Left ventricle myocardium inferior (tissue), 1 donor: ENCODE measurements around the gene NR3C2. TPM values are rescaled to one million over a fixed set of nuclear protein-coding genes. Genes with fewer than 3 reads are reported as not detected.

Experiments
- DNase-seq: peaks from one replicate; pipeline ENCODE4 v3.0.0-alpha.2; 2020
- H3K27ac ChIP-seq: fragments of 200-600 bp; replicated peaks from 2 replicates; pipeline ENCODE4 v1.8.0; 2021
- H3K27me3 ChIP-seq: fragments of 200-600 bp; 2 replicates; pipeline ENCODE4 v1.8.0; 2021; ENCODE audit warnings: low read depth
- H3K36me3 ChIP-seq: fragments of 200-600 bp; 2 replicates; pipeline ENCODE4 v1.8.0; 2021
- H3K4me1 ChIP-seq: fragments of 200-600 bp; 2 replicates; pipeline ENCODE4 v1.8.0; 2021
- H3K4me3 ChIP-seq: fragments of 200-600 bp; 2 replicates; pipeline ENCODE4 v1.8.0; 2021; ENCODE audit warnings: mild to moderate bottlenecking, moderate library complexity
- H3K9me3 ChIP-seq: fragments of 200-600 bp; replicated peaks from 2 replicates; pipeline ENCODE4 v1.8.0; 2021
- CTCF ChIP-seq: fragments of 200-600 bp; IDR thresholded peaks from 2 replicates; pipeline ENCODE4 v1.8.0; 2021; ENCODE audit warnings: antibody characterized with exemption, mild to moderate bottlenecking, borderline replicate concordance
- intact Hi-C: fragments of 100-400 bp; cut with micrococcal nuclease; formaldehyde crosslinking; loops from one replicate; pipeline ENCODE4 v1.11.0; 2022
- total RNA-seq: library from RNA; stranded (reverse); fragmentation: NEBNext Ultra II Directional; extraction: Animal tissue kit (Norgen Biotek cat#: 25700); gene quantifications from one replicate; pipeline ENCODE4 v1.2.1, GENCODE V29; 2021
- donor health status: DM: no; HTN: yes; CAD: no; lungs with severe emphysema.

NR3C2 gene
- total RNA-seq, 1 donor from 2014 or later = 23.9 TPM

GRCh38 chr4:148238811-148239493 is 203.3 kb downstream of the NR3C2 start:
- Histone ChIP-seq H3K27me3 (no peaks in the 10 kb centered on the region), H3K9me3 (no peaks in the 10 kb centered on the region), H3K36me3 (no peaks in the 10 kb centered on the region), H3K27ac (peak overlapping the region; percentile 13), H3K4me3 (no peak overlapping the region), H3K4me1 (peaks cover 39% of the 10 kb centered on the region)
- no peak for TF ChIP-seq CTCF
- no peak for DNase-seq
- intact Hi-C loops = no loop called here

- DNase-seq = no peak
- H3K27ac ChIP-seq = no peak overlapping the region
- H3K4me1 ChIP-seq = peaks cover 39% of the 10 kb centered on the region
- no peaks in the 10 kb centered on the region for H3K36me3 ChIP-seq
- H3K27me3 ChIP-seq = no peaks in the 10 kb centered on the region
- TF ChIP-seq CTCF = no peak
- no peak overlapping the region for H3K4me3 ChIP-seq
- H3K9me3 ChIP-seq = no peaks in the 10 kb centered on the region
- intact Hi-C loops = no loop called here
Observed at GRCh38 chr4:148238086-148238485, 204.1 kb downstream of the NR3C2 start.

GRCh38 chr4:148235809-148236208 is 206.4 kb downstream of the NR3C2 start:
- Histone ChIP-seq H3K36me3 (no peaks in the 10 kb centered on the region), H3K4me3 (no peak overlapping the region), H3K27ac (no peak overlapping the region), H3K27me3 (no peaks in the 10 kb centered on the region), H3K9me3 (no peaks in the 10 kb centered on the region), H3K4me1 (peaks cover 39% of the 10 kb centered on the region)
- no peak for DNase-seq
- TF ChIP-seq CTCF = no peak
- intact Hi-C loops = no loop called here

GRCh38 chr4:148229798-148230197 is 212.4 kb downstream of the NR3C2 start:
- TF ChIP-seq CTCF = no peak
- Histone ChIP-seq H3K27me3 (no peaks in the 10 kb centered on the region), H3K4me3 (no peak overlapping the region), H3K27ac (no peak overlapping the region), H3K4me1 (peaks cover 12% of the 10 kb centered on the region), H3K9me3 (no peaks in the 10 kb centered on the region), H3K36me3 (no peaks in the 10 kb centered on the region)
- DNase-seq = no peak
- intact Hi-C loops = no loop called here

GRCh38 chr4:148229028-148229427 is 213.2 kb downstream of the NR3C2 start:
- Histone ChIP-seq H3K27me3 (no peaks in the 10 kb centered on the region), H3K27ac (no peak overlapping the region), H3K4me1 (peaks cover 20% of the 10 kb centered on the region), H3K36me3 (no peaks in the 10 kb centered on the region), H3K4me3 (no peak overlapping the region), H3K9me3 (no peaks in the 10 kb centered on the region)
- intact Hi-C loops = no loop called here
- no peak for TF ChIP-seq CTCF
- no peak for DNase-seq
